ENCODE measurements around the gene SLC38A2. TPM values are rescaled to one million over a fixed set of nuclear protein-coding genes. Genes with fewer than 3 reads are reported as not detected.

SLC38A2 gene
- total RNA-seq, 1 experiment from 2014 or later = 341 TPM

DNA sequence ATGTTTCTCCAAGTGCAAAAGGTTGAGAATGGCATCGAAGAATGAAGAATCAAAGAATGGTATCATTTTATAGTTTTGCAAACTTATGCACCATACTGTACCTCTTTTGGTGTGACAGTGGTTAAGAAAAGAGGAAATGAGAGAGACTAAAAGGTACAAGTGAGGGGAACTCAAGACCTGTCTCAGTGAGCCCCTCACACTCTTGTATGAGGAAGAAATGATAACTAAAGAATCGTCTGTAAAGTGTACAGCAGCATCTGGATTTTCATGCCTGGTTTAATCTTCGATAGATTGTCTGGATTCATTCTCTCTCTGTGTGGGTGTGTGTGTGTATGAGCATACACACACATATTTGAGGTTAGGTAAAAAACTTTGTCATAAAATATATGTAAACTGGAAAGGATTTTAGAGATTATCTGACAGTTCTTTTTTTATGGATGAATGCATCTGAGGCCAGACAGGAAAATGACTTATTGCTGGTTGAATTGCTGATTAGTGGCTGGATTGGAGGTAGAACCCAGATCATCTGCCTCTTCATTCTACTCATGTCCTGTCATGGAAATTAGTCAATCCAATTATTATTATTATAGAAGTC, 16.0 kb upstream of the SLC38A2 start:
- ChIA-PET POLR2A (no interaction called here), CTCF (no interaction called here)
- BruUV-seq (replicated peaks) = no TSS peak
- H3K27me3 ChIP-seq (ENCODE audit: control insufficient read depth, insufficient read depth, low read length) = no peaks in the 10 kb centered on the region
- H3K4me1 ChIP-seq (ENCODE audit: control insufficient read depth, insufficient read depth, low read length) = peaks cover 86% of the 10 kb centered on the region
- H3K4me3 ChIP-seq (ENCODE audit: low read depth in 2 of 2, low read length in 2 of 2) = no peak overlapping the region
- H3K36me3 ChIP-seq (ENCODE audit: control insufficient read depth, insufficient read depth, low read length) = no peaks in the 10 kb centered on the region; the same call in none of the 2 replicates
- DNase-seq (ENCODE audit: low read depth, low spot score) (no peak), ATAC-seq (no peak)
- no peak for TF ChIP-seq SIN3A (IDR thresholded peaks at IDR 0.05; ENCODE audit: borderline replicate concordance, insufficient read depth, low read depth, low read length)
- no peak for TF ChIP-seq CTCF (IDR thresholded peaks at IDR 0.05)
- no peak for TF ChIP-seq POLR2AphosphoS5 (IDR thresholded peaks at IDR 0.05; ENCODE audit: low read depth, low read length)
- no peak for TF ChIP-seq TCF7L2 (IDR thresholded peaks at IDR 0.05; ENCODE audit: low read depth, low read length)
- no peaks in the 10 kb centered on the region for H3K9me3 ChIP-seq (ENCODE audit: control insufficient read depth, insufficient read depth, low read depth, low read length)
- H3K27ac ChIP-seq (ENCODE audit: low read length) = peak overlapping the region; percentile 100
- intact Hi-C loops (cut with micrococcal nuclease; ENCODE audit: unreplicated experiment) = no loop called here
- in situ Hi-C loops (cut with HindIII; ENCODE audit: low pct_unique_long_range_greater_than_20kb, low sequenced_read_pairs) = no loop called here

- intact Hi-C loops (cut with micrococcal nuclease; ENCODE audit: unreplicated experiment) (no loop called here), in situ Hi-C loops (cut with HindIII; ENCODE audit: low pct_unique_long_range_greater_than_20kb, low sequenced_read_pairs) (no loop called here)
- DNase-seq (ENCODE audit: low read depth, low spot score) (no peak), ATAC-seq (no peak)
- no peak for TF ChIP-seq TCF7L2 (IDR thresholded peaks at IDR 0.05; ENCODE audit: low read depth, low read length)
- TF ChIP-seq, protein P1, sequence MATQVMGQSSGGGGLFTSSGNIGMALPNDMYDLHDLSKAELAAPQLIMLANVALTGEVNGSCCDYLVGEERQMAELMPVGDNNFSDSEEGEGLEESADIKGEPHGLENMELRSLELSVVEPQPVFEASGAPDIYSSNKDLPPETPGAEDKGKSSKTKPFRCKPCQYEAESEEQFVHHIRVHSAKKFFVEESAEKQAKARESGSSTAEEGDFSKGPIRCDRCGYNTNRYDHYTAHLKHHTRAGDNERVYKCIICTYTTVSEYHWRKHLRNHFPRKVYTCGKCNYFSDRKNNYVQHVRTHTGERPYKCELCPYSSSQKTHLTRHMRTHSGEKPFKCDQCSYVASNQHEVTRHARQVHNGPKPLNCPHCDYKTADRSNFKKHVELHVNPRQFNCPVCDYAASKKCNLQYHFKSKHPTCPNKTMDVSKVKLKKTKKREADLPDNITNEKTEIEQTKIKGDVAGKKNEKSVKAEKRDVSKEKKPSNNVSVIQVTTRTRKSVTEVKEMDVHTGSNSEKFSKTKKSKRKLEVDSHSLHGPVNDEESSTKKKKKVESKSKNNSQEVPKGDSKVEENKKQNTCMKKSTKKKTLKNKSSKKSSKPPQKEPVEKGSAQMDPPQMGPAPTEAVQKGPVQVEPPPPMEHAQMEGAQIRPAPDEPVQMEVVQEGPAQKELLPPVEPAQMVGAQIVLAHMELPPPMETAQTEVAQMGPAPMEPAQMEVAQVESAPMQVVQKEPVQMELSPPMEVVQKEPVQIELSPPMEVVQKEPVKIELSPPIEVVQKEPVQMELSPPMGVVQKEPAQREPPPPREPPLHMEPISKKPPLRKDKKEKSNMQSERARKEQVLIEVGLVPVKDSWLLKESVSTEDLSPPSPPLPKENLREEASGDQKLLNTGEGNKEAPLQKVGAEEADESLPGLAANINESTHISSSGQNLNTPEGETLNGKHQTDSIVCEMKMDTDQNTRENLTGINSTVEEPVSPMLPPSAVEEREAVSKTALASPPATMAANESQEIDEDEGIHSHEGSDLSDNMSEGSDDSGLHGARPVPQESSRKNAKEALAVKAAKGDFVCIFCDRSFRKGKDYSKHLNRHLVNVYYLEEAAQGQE (IDR thresholded peaks at IDR 0.05; ENCODE audit: insufficient read depth in 1 of 2, low read depth in 2 of 2, low read length in 1 of 2) = no peak
- no peak for TF ChIP-seq POLR2AphosphoS5 (IDR thresholded peaks at IDR 0.05; ENCODE audit: low read depth, low read length)
- TF ChIP-seq CTCF (IDR thresholded peaks at IDR 0.05) = no peak
- TF ChIP-seq SIN3A (IDR thresholded peaks at IDR 0.05; ENCODE audit: borderline replicate concordance, insufficient read depth, low read depth, low read length) = no peak
- no peak overlapping the region for H3K4me3 ChIP-seq (ENCODE audit: low read depth in 2 of 2, low read length in 2 of 2)
- H3K4me1 ChIP-seq (ENCODE audit: control insufficient read depth, insufficient read depth, low read length) = peaks cover 86% of the 10 kb centered on the region
- POLR2A ChIA-PET = no interaction called here
- H3K27ac ChIP-seq (ENCODE audit: low read length) = peak overlapping the region; percentile 100
- H3K9me3 ChIP-seq (ENCODE audit: control insufficient read depth, insufficient read depth, low read depth, low read length) = no peaks in the 10 kb centered on the region
- CTCF ChIA-PET = no interaction called here
- no peaks in the 10 kb centered on the region for H3K27me3 ChIP-seq (ENCODE audit: control insufficient read depth, insufficient read depth, low read length)
- no peaks in the 10 kb centered on the region; the same call in none of the 2 replicates for H3K36me3 ChIP-seq (ENCODE audit: control insufficient read depth, insufficient read depth, low read length)
- BruUV-seq (replicated peaks) = no TSS peak
Measured at GRCh38 chr12:46387670-46388069, 15.1 kb upstream of the SLC38A2 start.
